Osteoblast (primary cell): Measurements from ENCODE around the gene GAK. TPM values are rescaled to one million over a fixed set of nuclear protein-coding genes. Genes with fewer than 3 reads are reported as not detected.

Experiments
- DNase-seq: peaks from one replicate; pipeline ENCODE4 v3.0.0; 2011; ENCODE audit warnings: low spot score, mixed read lengths; ENCODE audit not compliant: insufficient read length; ENCODE audit errors: missing footprints
- H2AFZ ChIP-seq: 2 replicates; pipeline ENCODE4 v1.6.0; 2011; ENCODE audit warnings: mild to moderate bottlenecking, low read length
- H3K27ac ChIP-seq: 2 replicates; pipeline ENCODE4 v1.5.1; 2011; ENCODE audit warnings: mild to moderate bottlenecking, low read depth, low read length, moderate library complexity
- H3K27me3 ChIP-seq: 2 replicates; pipeline ENCODE4 v1.6.0; 2012; ENCODE audit warnings: mild to moderate bottlenecking, control low read depth, inconsistent platforms, low read length, moderate library complexity; ENCODE audit not compliant: insufficient read depth
- H3K36me3 ChIP-seq: 2 replicates; pipeline ENCODE4 v1.5.1; 2011; ENCODE audit warnings: mild to moderate bottlenecking, low read length, control low read depth, moderate library complexity; ENCODE audit not compliant: insufficient read depth
- H3K4me1 ChIP-seq: 2 replicates; pipeline ENCODE4 v1.5.1; 2011; ENCODE audit warnings: mild to moderate bottlenecking, low read length, control low read depth, moderate library complexity; ENCODE audit not compliant: insufficient read depth
- H3K4me2 ChIP-seq: 2 replicates; pipeline ENCODE4 v1.6.0; 2011; ENCODE audit warnings: mild to moderate bottlenecking, low read length; ENCODE audit not compliant: insufficient read depth
- H3K4me3 ChIP-seq: fragments of 200-600 bp; sonication (generic); 3 replicates; pipeline ENCODE4 v1.5.1; 2012; ENCODE audit warnings: mild to moderate bottlenecking, low read length, inconsistent platforms; ENCODE audit not compliant: insufficient read depth
- H3K79me2 ChIP-seq: 2 replicates; pipeline ENCODE4 v1.6.0; 2012; ENCODE audit warnings: mild to moderate bottlenecking, low read length, control low read depth, inconsistent platforms; ENCODE audit not compliant: insufficient read depth
- H3K9me3 ChIP-seq: 2 replicates; pipeline ENCODE4 v1.5.1; 2011; ENCODE audit warnings: low read depth, low read length, control low read depth
- H4K20me1 ChIP-seq: 2 replicates; pipeline ENCODE4 v1.6.0; 2012; ENCODE audit warnings: mild to moderate bottlenecking, low read length, control low read depth; ENCODE audit not compliant: insufficient read depth
- total RNA-seq: library from RNA; depleted of rRNA; stranded (reverse); fragments of >200 nt; gene quantifications from 2 replicates; pipeline ENCODE4 v1.2.3, GENCODE V29; 2012
- TF ChIP-seq, protein P1 (sequence below): IDR thresholded peaks from 2 replicates; pipeline ENCODE4 v1.5.1; 2011; ENCODE audit warnings: mild to moderate bottlenecking, low read depth, low read length, moderate library complexity; ENCODE audit errors: extremely low read depth

Gene GAK
- total RNA-seq, 1 donor = 48.9 TPM

- Histone ChIP-seq H3K36me3 (peaks cover 59% of the 10 kb centered on the region), H3K4me3 (no peak overlapping the region), H3K4me2 (no peak overlapping the region), H3K27me3 (no peaks in the 10 kb centered on the region), H2AFZ (no peak overlapping the region), H4K20me1 (peaks cover 4% of the 10 kb centered on the region), H3K9me3 (no peaks in the 10 kb centered on the region), H3K79me2 (no peaks in the 10 kb centered on the region), H3K27ac (no peak overlapping the region), H3K4me1 (no peaks in the 10 kb centered on the region)
- peak; percentile 49 for DNase-seq
- TF ChIP-seq, protein P1, sequence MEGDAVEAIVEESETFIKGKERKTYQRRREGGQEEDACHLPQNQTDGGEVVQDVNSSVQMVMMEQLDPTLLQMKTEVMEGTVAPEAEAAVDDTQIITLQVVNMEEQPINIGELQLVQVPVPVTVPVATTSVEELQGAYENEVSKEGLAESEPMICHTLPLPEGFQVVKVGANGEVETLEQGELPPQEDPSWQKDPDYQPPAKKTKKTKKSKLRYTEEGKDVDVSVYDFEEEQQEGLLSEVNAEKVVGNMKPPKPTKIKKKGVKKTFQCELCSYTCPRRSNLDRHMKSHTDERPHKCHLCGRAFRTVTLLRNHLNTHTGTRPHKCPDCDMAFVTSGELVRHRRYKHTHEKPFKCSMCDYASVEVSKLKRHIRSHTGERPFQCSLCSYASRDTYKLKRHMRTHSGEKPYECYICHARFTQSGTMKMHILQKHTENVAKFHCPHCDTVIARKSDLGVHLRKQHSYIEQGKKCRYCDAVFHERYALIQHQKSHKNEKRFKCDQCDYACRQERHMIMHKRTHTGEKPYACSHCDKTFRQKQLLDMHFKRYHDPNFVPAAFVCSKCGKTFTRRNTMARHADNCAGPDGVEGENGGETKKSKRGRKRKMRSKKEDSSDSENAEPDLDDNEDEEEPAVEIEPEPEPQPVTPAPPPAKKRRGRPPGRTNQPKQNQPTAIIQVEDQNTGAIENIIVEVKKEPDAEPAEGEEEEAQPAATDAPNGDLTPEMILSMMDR = no peak
Measured at GRCh38 chr4:860561-860960, 71.6 kb downstream of the GAK start.

DNA sequence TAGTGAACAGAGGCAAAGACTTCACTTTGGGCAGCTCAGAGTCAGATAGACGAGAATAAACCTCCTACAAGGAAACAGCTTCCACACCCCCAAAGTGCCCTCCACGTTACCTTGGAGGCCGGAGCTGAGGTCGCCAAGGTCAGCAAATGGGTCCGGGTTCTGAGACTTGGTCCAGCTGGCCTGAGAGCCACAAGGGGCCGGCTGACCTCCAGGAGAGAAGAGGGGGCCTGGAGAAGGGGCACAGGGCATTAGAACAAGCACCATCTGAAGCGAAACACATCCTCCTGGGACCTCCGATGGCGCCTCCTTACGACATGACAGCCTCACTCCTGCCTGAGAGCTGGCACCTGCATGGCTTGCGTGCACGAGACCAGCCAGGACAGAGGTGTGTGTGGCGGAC lies 72.6 kb downstream of the GAK start:
- Histone ChIP-seq H4K20me1 (peaks cover 4% of the 10 kb centered on the region), H3K4me1 (no peaks in the 10 kb centered on the region), H3K79me2 (no peaks in the 10 kb centered on the region), H3K9me3 (no peaks in the 10 kb centered on the region), H2AFZ (no peak overlapping the region), H3K4me2 (no peak overlapping the region), H3K27me3 (no peaks in the 10 kb centered on the region), H3K27ac (no peak overlapping the region), H3K4me3 (no peak overlapping the region), H3K36me3 (peaks cover 60% of the 10 kb centered on the region)
- DNase-seq = peak; percentile 45
- TF ChIP-seq, protein P1 = no peak

DNA sequence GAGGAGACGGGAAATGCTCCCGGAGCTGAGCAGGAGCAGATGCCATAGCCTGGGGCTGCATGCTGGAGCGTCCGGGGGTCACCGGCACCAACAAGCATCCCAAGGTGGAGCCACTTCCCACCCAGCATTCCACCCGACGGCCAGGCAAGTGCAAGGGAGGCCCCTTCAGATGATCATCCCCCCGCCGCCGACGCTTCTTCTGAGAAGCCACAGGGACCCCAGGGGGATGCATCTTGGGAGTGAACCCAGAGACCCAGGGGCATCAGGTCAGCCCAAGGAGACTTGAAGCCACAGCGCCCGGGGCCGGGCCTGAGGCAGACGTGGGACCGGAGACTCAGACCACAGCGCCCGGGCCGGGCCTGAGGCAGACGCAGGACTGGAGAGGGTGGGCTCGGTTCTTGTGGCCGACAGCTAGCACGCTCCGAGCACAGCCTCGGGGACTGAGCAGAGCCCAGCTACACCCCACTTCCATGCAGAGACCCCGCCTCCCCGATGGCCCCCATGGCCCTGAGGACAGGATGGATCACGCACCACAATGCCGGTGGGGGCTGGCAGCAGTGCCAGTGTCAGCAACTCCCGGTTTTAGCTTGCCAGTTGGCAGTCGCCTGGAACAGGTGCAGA lies 73.2 kb downstream of the GAK start:
- H3K4me1 ChIP-seq = no peaks in the 10 kb centered on the region
- TF ChIP-seq, protein P1 = no peak
- H2AFZ ChIP-seq = no peak overlapping the region
- no peaks in the 10 kb centered on the region for H3K27me3 ChIP-seq
- no peak overlapping the region for H3K4me3 ChIP-seq
- no peaks in the 10 kb centered on the region for H3K79me2 ChIP-seq
- H3K9me3 ChIP-seq = no peaks in the 10 kb centered on the region
- DNase-seq = peak; percentile 57
- H3K36me3 ChIP-seq = peaks cover 56% of the 10 kb centered on the region
- peaks cover 4% of the 10 kb centered on the region for H4K20me1 ChIP-seq
- no peak overlapping the region for H3K27ac ChIP-seq
- H3K4me2 ChIP-seq = no peak overlapping the region

DNA sequence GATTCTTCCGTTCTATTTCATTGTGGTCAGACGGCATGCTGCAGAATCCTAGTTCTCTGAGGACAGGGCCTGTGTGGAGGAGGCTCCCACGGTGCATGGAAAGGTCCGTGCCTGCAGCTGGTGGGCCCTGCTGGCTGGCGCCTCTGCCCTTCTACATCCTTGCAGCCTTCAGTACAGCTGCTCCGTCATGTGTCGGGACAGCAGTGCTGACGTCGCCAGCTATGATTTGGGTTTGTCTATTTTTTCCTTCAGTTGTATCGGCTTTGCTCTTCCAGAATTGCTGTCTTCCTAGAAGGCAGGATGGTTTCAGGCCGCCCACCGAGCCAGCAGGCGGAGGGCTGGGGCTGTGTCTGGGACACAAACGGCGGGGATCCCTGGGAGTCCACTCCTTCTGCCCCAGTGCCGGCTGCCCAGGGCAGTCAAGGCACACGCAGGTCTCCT lies 74.1 kb downstream of the GAK start:
- Histone ChIP-seq H3K27ac (no peak overlapping the region), H3K4me3 (no peak overlapping the region), H3K27me3 (no peaks in the 10 kb centered on the region), H3K79me2 (no peaks in the 10 kb centered on the region), H4K20me1 (peaks cover 4% of the 10 kb centered on the region), H3K4me2 (no peak overlapping the region), H3K9me3 (no peaks in the 10 kb centered on the region), H3K36me3 (peaks cover 55% of the 10 kb centered on the region), H2AFZ (no peak overlapping the region), H3K4me1 (no peaks in the 10 kb centered on the region)
- TF ChIP-seq, protein P1 = no peak
- DNase-seq = peak; percentile 51
